ENCODE results near the gene GPC5. TPM values are rescaled to one million over a fixed set of nuclear protein-coding genes. Genes with fewer than 3 reads are reported as not detected.

The GPC5 gene
- total and polyA plus RNA-seq, 2 of the 8 experiments (the other 6 are each of a cell fraction or from before 2014, with no cell fraction given): 0.20 to 0.39 TPM

GRCh38 chr13:91356919-91357612 is 41.4 kb upstream of the GPC5 start:
- FAIRE-seq: no peak
- no peak overlapping the region for H3K18ac ChIP-seq (ENCODE audit: extremely low read depth, low read length)
- no peak for TF ChIP-seq EGR1 (IDR thresholded peaks at IDR 0.05; ENCODE audit: borderline replicate concordance, low read depth, low read length)
- no peak for TF ChIP-seq TAF1 (IDR thresholded peaks at IDR 0.05; ENCODE audit: low read depth, low read length)
- TF ChIP-seq, protein P1, sequence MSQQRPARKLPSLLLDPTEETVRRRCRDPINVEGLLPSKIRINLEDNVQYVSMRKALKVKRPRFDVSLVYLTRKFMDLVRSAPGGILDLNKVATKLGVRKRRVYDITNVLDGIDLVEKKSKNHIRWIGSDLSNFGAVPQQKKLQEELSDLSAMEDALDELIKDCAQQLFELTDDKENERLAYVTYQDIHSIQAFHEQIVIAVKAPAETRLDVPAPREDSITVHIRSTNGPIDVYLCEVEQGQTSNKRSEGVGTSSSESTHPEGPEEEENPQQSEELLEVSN (IDR thresholded peaks at IDR 0.05): no peak
- peak; percentile 61; the same call in 1 of the 2 replicates for TF ChIP-seq ATF2 (IDR thresholded peaks at IDR 0.05; ENCODE audit: low read length)
- peak; percentile 82 for TF ChIP-seq POLR2AphosphoS5 (IDR thresholded peaks at IDR 0.05; ENCODE audit: low read depth, low read length)
- TF ChIP-seq SP4 (IDR thresholded peaks at IDR 0.05; ENCODE audit: low read length): no peak
- TF ChIP-seq BCL11A (IDR thresholded peaks at IDR 0.05; ENCODE audit: low read depth in 2 of 2, low read length in 2 of 2): no peak
- no peak for TF ChIP-seq SUZ12 (IDR thresholded peaks at IDR 0.05; ENCODE audit: low read length)
- peak; percentile 46 for TF ChIP-seq TAF7 (optimal IDR thresholded peaks at IDR 0.05; ENCODE audit: borderline replicate concordance, low read depth, low read length)

More at GRCh38 chr13:91356919-91357612, 41.4 kb upstream of the GPC5 start:
- H3K4me1 ChIP-seq (replicated peaks in 1 of 4; ENCODE audit: control insufficient read depth in 3 of 4, insufficient read depth in 4 of 4, low read length in 3 of 4): no peaks in the 10 kb centered on the region; a peak in 1 of 7 replicates
- H3K27ac ChIP-seq (ENCODE audit: low read depth, low read length): 0 out of 2 replicates have a peak overlapping the region, but pooled peaks have one; percentile 13
- ChIA-PET CTCF (ENCODE audit: partially characterized antibody) (interaction anchor here (0.8 to 2.4 kb wide), 2 partner anchors 12 to 19 kb away, joined by 4 to 5 read pairs; no protein-coding TSS in a partner anchor), POLR2A (ENCODE audit: partially characterized antibody) (interaction anchor here (1.0 to 6.3 kb wide), 10 partner anchors 7 to 42 kb away, joined by 3 to 59 read pairs (median 6); partner anchors contain the start of genes GPC5 and MIR17HG)
- H2BK120ac ChIP-seq (replicated peaks; ENCODE audit: low read depth, low read length): no peak overlapping the region
- no peaks in the 10 kb centered on the region for H3K79me1 ChIP-seq (ENCODE audit: low read depth, low read length)
- DNase-seq (ENCODE audit: low read depth in 1 of 2, low spot score in 2 of 2): no peak
- peaks cover 0 to 20% of the 10 kb centered on the region in 2 experiments; a peak in 2 of 4 replicates for H3K79me2 ChIP-seq (ENCODE audit: control insufficient read depth in 1 of 2, insufficient read depth in 2 of 2, low read length in 2 of 2)
- H3K9me3 ChIP-seq (ENCODE audit: insufficient read depth in 2 of 2, low read depth in 1 of 2, low read length in 1 of 2): no peaks in the 10 kb centered on the region
- no peak overlapping the region for H3K56ac ChIP-seq (replicated peaks; ENCODE audit: insufficient read length, low read depth, low read length)
- WGBS, 2 experiments (ENCODE audit: extremely low coverage in 1 of 2, insufficient coverage in 1 of 2, insufficient read length in 1 of 2, insufficient replicate concordance in 2 of 2, low coverage in 1 of 2, low lambda C conversion rate in 2 of 2, missing lambda C conversion rate in 1 of 2): 82% methylated on average over 6 of the region's 6 CpGs; no CpG with 5 or more reads in 1 of the 2 experiments
- peaks cover 8 to 13% of the 10 kb centered on the region in 2 experiments for H4K20me1 ChIP-seq (replicated peaks in 1 of 2; ENCODE audit: control insufficient read depth in 1 of 2, insufficient read depth in 2 of 2, low read length in 2 of 2)
- no peak overlapping the region for H2BK5ac ChIP-seq (ENCODE audit: low read depth, low read length)
- no peak overlapping the region for H2BK20ac ChIP-seq (ENCODE audit: low read length)
- no peak overlapping the region for H4K5ac ChIP-seq (ENCODE audit: insufficient read length, low read depth, low read length)
- no peak overlapping the region for H3K4ac ChIP-seq (replicated peaks; ENCODE audit: insufficient read length, low read depth, low read length)
- no peak overlapping the region for H3K4me3 ChIP-seq (ENCODE audit: extremely low read depth in 1 of 4, insufficient read depth in 2 of 4, low read depth in 3 of 4, low read length in 4 of 4)
- H2BK15ac ChIP-seq (ENCODE audit: low read length): no peak overlapping the region
- H2BK12ac ChIP-seq (ENCODE audit: low read depth, low read length): no peak overlapping the region
- no peaks in the 10 kb centered on the region for H3K27me3 ChIP-seq (replicated peaks in 1 of 4; ENCODE audit: control insufficient read depth in 3 of 4, extremely low read depth in 1 of 4, insufficient read depth in 3 of 4, low read length in 3 of 4)
- H3K23me2 ChIP-seq (ENCODE audit: low read depth, low read length): no peaks in the 10 kb centered on the region
- peaks cover 6 to 61% (median 33%) of the 10 kb centered on the region in 4 experiments for H3K36me3 ChIP-seq (ENCODE audit: control insufficient read depth in 2 of 4, insufficient read depth in 4 of 4, low read length in 3 of 4)
- no peak overlapping the region for H3K23ac ChIP-seq (ENCODE audit: insufficient read length)
- no peak overlapping the region for H4K8ac ChIP-seq (ENCODE audit: extremely low read depth, insufficient read depth, low read length)
- H3K4me2 ChIP-seq (ENCODE audit: insufficient read depth in 1 of 2, low read depth in 2 of 2, low read length in 2 of 2): no peak overlapping the region
- no peak overlapping the region for H2AK5ac ChIP-seq (ENCODE audit: low read depth, low read length)
- H2AFZ ChIP-seq (ENCODE audit: low read length): no peak overlapping the region
- no peak overlapping the region for H3K14ac ChIP-seq (ENCODE audit: insufficient read length)
- no peak overlapping the region for H4K91ac ChIP-seq (replicated peaks; ENCODE audit: insufficient read length, low read length)
- peak overlapping the region in 1 of 4 experiments; percentile 24; a peak in 1 of 7 replicates for H3K9ac ChIP-seq (replicated peaks in 1 of 4; ENCODE audit: extremely low read depth in 1 of 4, low read depth in 3 of 4, low read length in 3 of 4)

Measured in H1 (cell line).